Measurements from ENCODE around the gene NGLY1. TPM values are rescaled to one million over a fixed set of nuclear protein-coding genes. Genes with fewer than 3 reads are reported as not detected.

NGLY1 gene
- total and polyA plus RNA-seq, 9 of the 15 experiments (the other 6 are each of a cell fraction or from before 2014, with no cell fraction given) = 52.2 to 124 (median 87.6) TPM

- BruUV-seq (replicated peaks) = no TSS peak
- H3K27ac ChIP-seq (ENCODE audit: extremely low read depth, low read depth, low read length) = no peak overlapping the region
- POLR2A ChIA-PET = interaction anchor here (1.1 kb wide), 1 partner anchor 14 kb away, joined by 3 read pairs; no protein-coding TSS in a partner anchor
- peaks cover 70% of the 10 kb centered on the region for H3K36me3 ChIP-seq (ENCODE audit: control insufficient read depth, insufficient read depth, low read length)
- H3K4me2 ChIP-seq (ENCODE audit: insufficient read depth, low read length) = no peak overlapping the region
- no peak overlapping the region for H2AFZ ChIP-seq (ENCODE audit: low read depth, low read length)
- no peak overlapping the region for H3K4me3 ChIP-seq
- no peaks in the 10 kb centered on the region for H3K9me3 ChIP-seq (replicated peaks; ENCODE audit: control insufficient read depth, insufficient read depth, low read depth, low read length)
- no peak for FAIRE-seq
- CTCF ChIA-PET (ENCODE audit: low intra/inter-chr PET ratio) = no interaction called here
- intact Hi-C loops (cut with micrococcal nuclease) = no loop called here
- H4K20me1 ChIP-seq (replicated peaks; ENCODE audit: control insufficient read depth, insufficient read depth, low read length) = no peaks in the 10 kb centered on the region; the same call in 1 of the 2 replicates
- 100% methylated on average over 3 of the region's 3 CpGs for WGBS (ENCODE audit: insufficient coverage, low coverage, missing lambda C conversion rate)
- no peaks in the 10 kb centered on the region for H3K27me3 ChIP-seq (ENCODE audit: control insufficient read depth in 2 of 2, insufficient read depth in 2 of 2, low read length in 2 of 2)
- H3K4me1 ChIP-seq (replicated peaks in 1 of 2; ENCODE audit: control insufficient read depth in 2 of 2, insufficient read depth in 2 of 2, low read length in 2 of 2) = no peaks in the 10 kb centered on the region
- H3K79me2 ChIP-seq (ENCODE audit: control insufficient read depth, insufficient read depth, low read length) = no peaks in the 10 kb centered on the region
- H3K9ac ChIP-seq (ENCODE audit: insufficient read depth in 1 of 2, low read depth in 2 of 2, low read length in 2 of 2) = no peak overlapping the region
- no peak for ATAC-seq
- in situ Hi-C loops (cut with MboI) = no loop called here
- no peaks in the 10 kb centered on the region for H3K9me1 ChIP-seq (ENCODE audit: control insufficient read depth, insufficient read depth, low read length)
- DNase-seq (ENCODE audit: extremely low read depth in 1 of 4, low spot score in 3 of 4) = no peak
- TF ChIP-seq REST (IDR thresholded peaks at IDR 0.05; ENCODE audit: borderline replicate concordance) (no peak), REST (CRISPR knock-in tag; IDR thresholded peaks at IDR 0.05; ENCODE audit: low read depth) (no peak), ETV1 (tag; conservative IDR thresholded peaks at IDR 0.05; ENCODE audit: low read depth) (no peak), ATF2 (CRISPR knock-in tag; IDR thresholded peaks at IDR 0.05) (no peak), SIN3B (IDR thresholded peaks at IDR 0.05; ENCODE audit: low read depth) (no peak), ZNF146 (CRISPR knock-in tag; IDR thresholded peaks at IDR 0.05; ENCODE audit: unreplicated experiment) (no peak), NR0B1 (IDR thresholded peaks at IDR 0.05; ENCODE audit: partially characterized antibody) (no peak), NR2C2 (CRISPR knock-in tag; IDR thresholded peaks at IDR 0.05) (no peak), NR2C2 (tag; IDR thresholded peaks at IDR 0.05) (no peak), MECOM (CRISPR knock-in tag; IDR thresholded peaks at IDR 0.05) (no peak), SRSF3 (IDR thresholded peaks at IDR 0.05; ENCODE audit: insufficient read depth, low read length) (no peak)
Measured at GRCh38 chr3:25725810-25726209, 57.4 kb downstream of the NGLY1 start.
